ENCODE data around the gene CRB1.
A peak's percentile ranks its signal among the peaks of the same experiment; 100 is the strongest.

Gene CRB1

GRCh38 chr1:197355248-197355995 is 87.4 kb downstream of the CRB1 start:
- TF ChIP-seq, protein P1, sequence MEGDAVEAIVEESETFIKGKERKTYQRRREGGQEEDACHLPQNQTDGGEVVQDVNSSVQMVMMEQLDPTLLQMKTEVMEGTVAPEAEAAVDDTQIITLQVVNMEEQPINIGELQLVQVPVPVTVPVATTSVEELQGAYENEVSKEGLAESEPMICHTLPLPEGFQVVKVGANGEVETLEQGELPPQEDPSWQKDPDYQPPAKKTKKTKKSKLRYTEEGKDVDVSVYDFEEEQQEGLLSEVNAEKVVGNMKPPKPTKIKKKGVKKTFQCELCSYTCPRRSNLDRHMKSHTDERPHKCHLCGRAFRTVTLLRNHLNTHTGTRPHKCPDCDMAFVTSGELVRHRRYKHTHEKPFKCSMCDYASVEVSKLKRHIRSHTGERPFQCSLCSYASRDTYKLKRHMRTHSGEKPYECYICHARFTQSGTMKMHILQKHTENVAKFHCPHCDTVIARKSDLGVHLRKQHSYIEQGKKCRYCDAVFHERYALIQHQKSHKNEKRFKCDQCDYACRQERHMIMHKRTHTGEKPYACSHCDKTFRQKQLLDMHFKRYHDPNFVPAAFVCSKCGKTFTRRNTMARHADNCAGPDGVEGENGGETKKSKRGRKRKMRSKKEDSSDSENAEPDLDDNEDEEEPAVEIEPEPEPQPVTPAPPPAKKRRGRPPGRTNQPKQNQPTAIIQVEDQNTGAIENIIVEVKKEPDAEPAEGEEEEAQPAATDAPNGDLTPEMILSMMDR (IDR thresholded peaks at IDR 0.05; ENCODE audit: control insufficient read depth, extremely low read depth, insufficient read depth): no peak
- DNase-seq (ENCODE audit: low read depth): no peak
- H3K4me3 ChIP-seq (ENCODE audit: low read depth, low read length): no peak overlapping the region

- TF ChIP-seq, protein P1 (IDR thresholded peaks at IDR 0.05; ENCODE audit: control insufficient read depth, extremely low read depth, insufficient read depth): peak; percentile 77
- no peak overlapping the region for H3K4me3 ChIP-seq (ENCODE audit: low read depth, low read length)
- DNase-seq (ENCODE audit: low read depth): peak; percentile 23
Observed at GRCh38 chr1:197356723-197357533, 88.9 kb downstream of the CRB1 start.

- TF ChIP-seq, protein P1 (IDR thresholded peaks at IDR 0.05; ENCODE audit: control insufficient read depth, extremely low read depth, insufficient read depth): no peak
- H3K4me3 ChIP-seq (ENCODE audit: low read depth, low read length): no peak overlapping the region
- no peak for DNase-seq (ENCODE audit: low read depth)
Observed at GRCh38 chr1:197358959-197359358, 90.9 kb downstream of the CRB1 start.

- DNase-seq (ENCODE audit: low read depth): no peak
- TF ChIP-seq, protein P1 (IDR thresholded peaks at IDR 0.05; ENCODE audit: control insufficient read depth, extremely low read depth, insufficient read depth): no peak
- no peak overlapping the region for H3K4me3 ChIP-seq (ENCODE audit: low read depth, low read length)
Observed at GRCh38 chr1:197360068-197360467, 92.0 kb downstream of the CRB1 start.

DNA sequence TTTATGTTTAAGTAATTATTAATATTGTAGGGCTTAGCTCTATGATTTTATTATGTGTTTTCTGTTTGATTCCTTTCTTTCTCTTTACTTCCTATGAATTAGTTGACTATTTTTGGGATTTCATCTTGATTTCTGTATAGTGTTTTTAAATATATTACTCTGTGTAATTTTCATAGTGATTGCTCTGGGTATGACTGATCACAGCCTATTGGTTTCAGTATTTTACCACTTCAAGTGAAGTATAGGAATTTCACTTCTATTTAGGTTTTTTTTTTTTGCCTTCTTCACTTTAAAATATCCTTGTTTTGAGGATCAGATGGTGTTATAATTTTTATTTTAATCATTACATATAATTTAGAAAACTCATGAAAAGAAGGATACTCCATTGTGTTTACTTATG is 94.8 kb downstream of the CRB1 start:
- no peak for DNase-seq (ENCODE audit: low read depth)
- H3K4me3 ChIP-seq (ENCODE audit: low read depth, low read length): no peak overlapping the region
- TF ChIP-seq, protein P1 (IDR thresholded peaks at IDR 0.05; ENCODE audit: control insufficient read depth, extremely low read depth, insufficient read depth): no peak

- TF ChIP-seq, protein P1 (IDR thresholded peaks at IDR 0.05; ENCODE audit: control insufficient read depth, extremely low read depth, insufficient read depth): no peak
- DNase-seq (ENCODE audit: low read depth): no peak
- no peak overlapping the region for H3K4me3 ChIP-seq (ENCODE audit: low read depth, low read length)
Observed at GRCh38 chr1:197363855-197364254, 95.8 kb downstream of the CRB1 start.

Data from LNCaP clone FGC (cell line).